Esophagus squamous epithelium (tissue), 4 donors: ENCODE measurements around the gene TIPARP.

Experiments used
- POLR2A ChIP-seq, 4 donors: fragments of 450-650 bp; IDR thresholded peaks; one replicate each; pipeline ENCODE4 v1.6.1; 2017; ENCODE audit warnings: antibody characterized with exemption in 4 of 4, mild to moderate bottlenecking in 4 of 4, moderate library complexity in 3 of 4
- TF ChIP-seq, protein P1 (sequence below), 6 experiments: fragments of 450-650 bp in 4 of 6; fragments of 200-600 bp in 2 of 6; sonication (generic) in 2 of 6; IDR thresholded peaks; one replicate each; pipeline ENCODE4 v1.5.1; 2016 to 2019; ENCODE audit warnings: antibody characterized with exemption in 6 of 6, mild to moderate bottlenecking in 4 of 6, moderate library complexity in 4 of 6

DNA sequence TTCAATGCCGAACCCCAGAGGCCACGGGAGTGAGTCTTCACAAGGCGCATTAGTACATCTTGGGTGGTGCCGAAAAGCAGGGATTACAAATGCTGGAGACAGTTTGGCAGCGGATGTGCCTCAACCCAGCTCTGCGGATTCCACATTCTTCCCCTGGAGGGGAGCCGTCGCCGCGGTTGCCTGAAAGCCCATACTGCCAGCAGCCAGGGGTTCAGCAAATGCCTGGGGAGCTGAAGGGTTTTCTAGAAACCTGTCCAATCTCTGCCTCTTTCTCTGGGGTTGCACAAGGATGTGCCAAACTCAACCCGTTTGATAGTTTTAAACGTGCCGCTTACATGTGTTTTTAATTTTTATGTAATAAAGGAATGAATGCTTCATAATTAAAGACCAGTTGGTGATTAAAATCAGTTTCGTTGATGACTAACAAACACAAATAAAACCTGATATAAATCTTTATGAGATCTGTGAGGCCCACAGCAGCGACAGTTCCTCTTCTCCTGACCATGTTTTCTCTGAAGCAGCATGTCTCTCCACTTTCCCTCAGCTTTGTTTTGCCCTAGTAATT lies 77.2 kb downstream of the TIPARP start:
- TF ChIP-seq, protein P1, sequence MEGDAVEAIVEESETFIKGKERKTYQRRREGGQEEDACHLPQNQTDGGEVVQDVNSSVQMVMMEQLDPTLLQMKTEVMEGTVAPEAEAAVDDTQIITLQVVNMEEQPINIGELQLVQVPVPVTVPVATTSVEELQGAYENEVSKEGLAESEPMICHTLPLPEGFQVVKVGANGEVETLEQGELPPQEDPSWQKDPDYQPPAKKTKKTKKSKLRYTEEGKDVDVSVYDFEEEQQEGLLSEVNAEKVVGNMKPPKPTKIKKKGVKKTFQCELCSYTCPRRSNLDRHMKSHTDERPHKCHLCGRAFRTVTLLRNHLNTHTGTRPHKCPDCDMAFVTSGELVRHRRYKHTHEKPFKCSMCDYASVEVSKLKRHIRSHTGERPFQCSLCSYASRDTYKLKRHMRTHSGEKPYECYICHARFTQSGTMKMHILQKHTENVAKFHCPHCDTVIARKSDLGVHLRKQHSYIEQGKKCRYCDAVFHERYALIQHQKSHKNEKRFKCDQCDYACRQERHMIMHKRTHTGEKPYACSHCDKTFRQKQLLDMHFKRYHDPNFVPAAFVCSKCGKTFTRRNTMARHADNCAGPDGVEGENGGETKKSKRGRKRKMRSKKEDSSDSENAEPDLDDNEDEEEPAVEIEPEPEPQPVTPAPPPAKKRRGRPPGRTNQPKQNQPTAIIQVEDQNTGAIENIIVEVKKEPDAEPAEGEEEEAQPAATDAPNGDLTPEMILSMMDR (IDR thresholded peaks at IDR 0.05), result peak in 1 of 6 experiments; percentile 20
- no peak for TF ChIP-seq POLR2A (IDR thresholded peaks at IDR 0.05)
